Uterus (tissue), 2 donors: Measurements from ENCODE around the gene TBL1X.

Experiments
- CTCF ChIP-seq, 4 experiments: fragments of 200-600 bp in 2 of 4; fragments of 450-650 bp in 2 of 4; sonication (generic) in 2 of 4; IDR thresholded peaks; one replicate each; pipeline ENCODE4 v1.5.1; 2016 to 2019; ENCODE audit warnings: antibody characterized with exemption in 4 of 4, mild to moderate bottlenecking in 2 of 4, moderate library complexity in 1 of 4
- POLR2A ChIP-seq, 2 donors: fragments of 450-650 bp; IDR thresholded peaks; one replicate each; pipeline ENCODE4 v1.6.1; 2016; ENCODE audit warnings: antibody characterized with exemption in 2 of 2, mild to moderate bottlenecking in 1 of 2, moderate library complexity in 1 of 2

DNA sequence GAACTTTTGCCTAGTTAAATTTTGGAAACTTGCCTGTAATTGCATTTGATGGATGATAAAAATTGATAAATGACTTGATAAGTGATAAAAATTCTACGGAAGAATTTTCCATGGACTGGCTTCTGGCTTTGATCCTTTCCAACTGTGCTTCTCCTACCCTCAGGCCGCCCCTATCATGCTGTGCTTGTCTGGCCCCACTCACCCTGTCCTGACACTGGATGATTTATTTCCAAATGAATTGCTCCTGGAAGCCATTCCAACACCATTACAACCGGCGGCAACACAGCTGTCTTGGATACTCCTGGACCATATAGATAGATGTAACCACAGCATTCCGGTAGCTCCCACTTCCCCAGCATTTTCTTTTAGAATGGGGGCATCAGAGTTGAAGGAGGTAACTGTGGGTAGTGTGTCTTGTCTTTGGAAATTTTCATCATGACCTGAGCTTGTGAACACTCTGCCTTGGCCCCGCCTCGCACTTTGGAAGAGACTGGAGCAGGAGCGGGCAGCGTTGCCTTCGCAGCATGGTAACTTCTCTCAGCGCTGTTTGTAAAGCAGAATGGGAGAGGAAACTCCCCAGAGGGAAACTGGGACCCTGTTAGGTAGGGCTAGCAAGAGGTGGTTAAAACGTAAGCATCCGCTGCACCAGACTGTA is 77.4 kb downstream of the TBL1X start:
- no peak for TF ChIP-seq CTCF (IDR thresholded peaks at IDR 0.05)
- TF ChIP-seq POLR2A (IDR thresholded peaks at IDR 0.05) = no peak
